Right ventricle myocardium superior (tissue), 1 donor: ENCODE data around the gene SPATA22. TPM values are rescaled to one million over a fixed set of nuclear protein-coding genes. Genes with fewer than 3 reads are reported as not detected.
"Not testable (repeated sequence)": the region's sequence is repeated elsewhere in the genome, so short reads cannot be mapped to it uniquely, and the experiment has no call there.

Experiments used
- ATAC-seq: fragments of 200-7000 bp; cut with Tn5 transposase; one replicate; pipeline ENCODE4 v1.9.1; 2020; ENCODE audit warnings: mild to moderate bottlenecking; ENCODE audit not compliant: poor library complexity
- DNase-seq: peaks from one replicate; pipeline ENCODE4 v3.0.0-alpha.2; 2020
- intact Hi-C: fragments of 100-400 bp; cut with DNase I; formaldehyde crosslinking; loops from one replicate; pipeline ENCODE4 v1.11.2; 2022
- long read RNA-seq: library from polyadenylated mRNA; unstranded; transcript quantifications from one replicate; pipeline ENCODE4 v2.0.0, GENCODE V29; 2021
- total RNA-seq: library from RNA; stranded (reverse); fragmentation: NEBNext Ultra II Directional; extraction: Animal tissue kit (Norgen Biotek cat#: 25700); gene quantifications from one replicate; pipeline ENCODE4 v1.2.1, GENCODE V29; 2021
- donor health status: DM: no; HTN: yes; CAD: no; lungs with severe emphysema.

Gene SPATA22
- 0.51 TPM for total RNA-seq
- long read RNA-seq, result 0 reads

DNA sequence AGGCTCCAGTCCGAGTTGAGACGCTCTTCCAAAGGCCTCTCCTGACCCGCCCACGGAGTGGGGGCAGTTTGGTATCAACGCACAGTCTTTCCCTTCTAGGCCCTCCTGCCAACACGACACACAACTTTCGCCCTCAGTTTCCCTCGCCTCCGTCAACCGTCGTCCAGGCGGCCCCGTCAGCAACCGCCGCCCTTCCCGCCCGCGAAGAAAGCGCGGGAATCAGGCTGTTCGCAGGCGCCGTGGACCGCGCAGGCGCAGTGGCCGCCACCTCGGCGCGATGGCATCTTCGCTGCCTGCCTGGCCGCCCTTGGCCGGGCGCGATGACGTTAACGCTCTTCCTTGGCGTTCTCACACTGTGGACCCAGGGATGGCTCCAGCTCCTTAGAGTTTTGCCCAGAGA is at the start of gene SPATA22:
Gene SPATA22, minus strand, starts transcription at position 221 of the 400 bp plus-strand sequence. CDS start 2,494 bp downstream, outside the sequence.
- intact Hi-C loops, result no loop called here
- DNase-seq, result no peak
- ATAC-seq, result no peak

DNA sequence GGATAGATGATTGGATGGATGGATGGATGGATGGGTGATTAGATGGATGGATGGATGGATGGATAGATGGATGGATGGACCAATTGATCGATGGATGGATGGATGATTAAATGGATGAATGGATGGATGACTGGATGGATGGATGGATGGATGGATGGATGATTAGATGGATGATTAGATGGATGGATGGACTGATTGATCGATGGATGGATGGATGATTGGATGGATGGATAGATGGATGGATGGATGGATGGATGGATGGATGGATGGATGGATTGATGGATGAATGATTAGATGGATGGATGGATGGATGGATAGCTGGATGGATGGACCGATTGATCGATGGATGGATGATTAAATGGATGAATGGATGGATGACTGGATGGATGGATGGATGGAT is 47.9 kb upstream of the SPATA22 start:
- intact Hi-C loops, DNase-seq, ATAC-seq: not testable (repeated sequence)

GRCh38 chr17:3514873-3515272 is 43.3 kb upstream of the SPATA22 start:
- ATAC-seq, result no peak
- no peak for DNase-seq
- intact Hi-C loops, result no loop called here

DNA sequence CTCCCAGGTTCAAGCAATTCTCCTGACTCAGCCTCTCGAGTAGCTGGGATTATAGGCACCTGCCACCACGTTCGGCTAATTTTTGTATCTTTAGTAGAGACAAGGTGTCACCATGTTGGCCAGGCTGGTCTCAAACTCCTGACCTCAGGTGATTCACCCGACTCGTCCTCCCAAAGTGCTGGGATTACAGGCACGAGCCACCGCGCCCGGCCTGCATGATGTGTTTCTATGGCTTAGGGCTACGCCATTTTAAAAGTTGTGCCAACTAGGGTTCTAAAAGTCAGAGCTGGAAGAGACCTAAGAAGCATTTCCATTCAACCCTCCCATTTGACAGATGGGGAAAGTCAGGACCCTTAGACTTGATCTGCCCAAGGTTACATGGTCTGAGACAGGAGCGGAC is 42.5 kb upstream of the SPATA22 start:
- intact Hi-C loops, ATAC-seq, DNase-seq: not testable (repeated sequence)

DNA sequence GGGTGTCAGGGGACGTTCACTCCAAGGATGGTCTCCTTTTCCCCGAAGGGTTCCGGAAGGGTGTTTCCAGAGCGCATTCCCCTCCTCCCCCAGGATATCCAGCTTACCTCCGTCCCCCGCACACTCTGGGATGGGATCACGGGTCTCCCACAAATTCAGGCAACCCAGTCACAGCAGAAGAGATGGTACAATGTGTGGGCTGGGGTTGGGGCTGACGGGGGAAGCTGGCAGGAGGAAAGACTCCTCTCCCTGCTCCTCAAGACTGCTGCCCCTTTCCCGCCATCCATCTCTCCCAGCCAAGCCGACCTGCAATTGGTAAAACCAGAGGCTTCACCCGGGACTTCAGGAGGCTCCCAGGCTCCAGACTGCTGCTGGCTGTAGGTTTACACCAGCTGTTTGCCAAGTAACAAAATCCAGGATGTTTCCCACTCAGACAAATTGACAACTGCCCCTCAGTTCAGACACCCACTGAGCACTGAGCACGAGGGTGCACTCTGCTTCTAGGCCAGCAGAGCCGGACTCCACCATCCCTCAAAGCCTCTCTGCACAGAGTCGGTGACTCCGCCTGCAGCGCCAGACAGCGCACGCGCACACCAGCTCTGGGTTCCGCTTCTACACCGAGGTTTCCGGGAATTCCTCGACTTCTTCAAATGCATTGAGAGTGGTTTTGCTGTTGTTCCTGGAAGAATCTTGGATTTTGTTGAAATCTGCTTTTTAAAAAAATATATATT is 41.9 kb upstream of the SPATA22 start:
- ATAC-seq, result peak; percentile 19
- no peak for DNase-seq
- intact Hi-C loops, result no loop called here

DNA sequence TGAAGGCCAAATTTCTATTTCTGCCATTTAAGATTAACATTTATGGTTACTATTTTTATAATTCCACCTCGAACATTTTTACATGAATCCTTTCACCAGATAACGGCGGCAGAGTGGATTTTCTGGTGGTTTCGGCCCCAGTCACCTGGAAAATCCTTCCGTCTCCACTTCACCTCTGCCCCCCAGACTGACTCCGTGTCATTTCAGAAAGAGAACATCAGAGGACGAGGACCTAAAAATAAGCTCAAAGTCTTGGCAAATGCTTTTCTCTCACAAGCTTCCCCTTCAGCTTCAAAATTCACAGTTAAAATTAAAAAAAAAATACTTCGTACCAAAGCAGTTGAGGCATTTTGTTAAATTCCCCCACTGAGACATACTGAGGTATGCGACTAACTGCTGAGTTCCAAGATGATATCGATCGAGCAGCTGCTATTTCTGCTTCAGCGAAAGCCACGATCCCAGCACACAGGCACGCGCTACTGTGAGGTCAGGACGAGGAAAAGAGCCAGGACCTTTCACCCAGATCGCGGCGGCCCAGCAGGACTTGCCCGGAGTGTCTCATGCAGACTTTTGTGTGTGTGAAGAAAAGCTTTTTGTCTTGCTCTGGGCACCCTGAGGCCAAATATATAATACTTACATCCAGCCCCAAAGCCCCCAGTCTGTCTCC is 41.0 kb upstream of the SPATA22 start:
- peak; percentile 97 for ATAC-seq

DNA sequence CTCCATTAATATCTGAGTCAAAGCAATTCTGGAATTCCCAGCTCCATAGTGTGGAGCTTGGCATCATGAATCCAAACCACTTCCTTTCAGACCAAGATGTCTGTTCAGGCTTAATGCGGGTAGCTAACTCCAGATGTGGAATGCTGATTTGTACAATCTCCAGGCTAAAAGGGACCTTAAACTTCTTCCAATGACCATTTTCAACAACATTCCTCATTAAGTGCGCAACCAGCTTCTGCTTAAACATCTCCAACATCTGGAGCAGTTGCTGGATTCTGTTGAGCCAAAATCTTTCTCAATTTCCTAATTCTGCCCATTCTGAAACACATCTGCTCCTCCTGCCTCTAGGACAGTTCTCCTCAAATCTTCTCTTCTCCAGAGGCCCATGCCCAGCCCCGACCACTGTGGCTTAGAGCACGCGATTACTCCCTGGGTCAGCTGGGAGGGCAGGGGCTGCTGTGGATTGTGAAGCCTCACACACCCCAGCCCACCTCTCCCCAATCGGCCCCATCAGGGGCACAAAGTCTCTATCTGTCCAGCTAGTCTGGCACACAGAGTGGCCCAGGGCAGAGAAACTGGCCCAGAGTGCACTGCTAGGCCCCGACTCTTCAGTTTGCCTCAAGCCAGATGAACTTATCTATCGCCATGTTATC is 40.4 kb upstream of the SPATA22 start:
- DNase-seq (no peak), ATAC-seq (peak; percentile 47)
- intact Hi-C loops, result no loop called here

More for the DNA sequence above, 41.0 kb upstream of the SPATA22 start:
- DNase-seq, result peak; percentile 89
- intact Hi-C loops, result no loop called here

GRCh38 chr17:3510090-3510489 is 38.5 kb upstream of the SPATA22 start:
- intact Hi-C loops, result no loop called here
- ATAC-seq, result no peak
- no peak for DNase-seq

DNA sequence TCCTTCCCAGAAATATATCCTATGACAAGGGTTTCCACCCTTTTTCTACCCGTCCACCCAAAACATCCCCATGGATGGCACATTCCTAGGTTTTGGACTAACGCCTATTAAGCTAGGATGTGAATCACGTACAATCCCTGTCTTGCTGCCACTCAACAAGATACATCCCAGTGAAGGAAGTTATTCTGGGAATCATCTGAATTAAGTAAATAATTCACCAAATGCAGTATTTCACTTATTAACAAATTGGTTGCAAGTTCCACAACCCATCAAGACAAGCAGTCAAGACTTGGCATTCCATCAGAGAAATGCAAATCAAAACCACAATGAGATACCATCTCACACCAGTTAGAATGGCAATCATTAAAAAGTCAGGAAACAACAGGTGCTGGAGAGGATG is 36.2 kb upstream of the SPATA22 start:
- DNase-seq (no peak), ATAC-seq (no peak)
- intact Hi-C loops, result no loop called here

DNA sequence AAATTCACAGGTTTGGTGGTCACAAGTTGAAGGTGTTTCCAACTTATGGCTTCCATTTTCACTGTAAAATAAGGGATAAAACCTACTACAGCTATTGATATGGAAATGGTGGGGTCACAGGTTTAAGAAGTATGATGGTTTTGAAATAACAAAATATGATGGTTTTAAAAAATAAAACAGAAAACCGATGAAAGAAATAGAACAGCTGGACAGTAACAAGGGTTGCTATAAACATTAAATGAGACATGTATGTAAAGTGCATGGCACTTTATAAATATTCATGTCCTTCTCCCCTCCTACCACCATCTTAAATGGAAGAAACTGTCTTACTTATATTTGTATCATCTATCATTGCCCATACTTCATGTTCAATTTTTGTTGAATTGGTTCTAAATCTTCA is 35.5 kb upstream of the SPATA22 start:
- intact Hi-C loops, result no loop called here
- ATAC-seq (no peak), DNase-seq (no peak)

DNA sequence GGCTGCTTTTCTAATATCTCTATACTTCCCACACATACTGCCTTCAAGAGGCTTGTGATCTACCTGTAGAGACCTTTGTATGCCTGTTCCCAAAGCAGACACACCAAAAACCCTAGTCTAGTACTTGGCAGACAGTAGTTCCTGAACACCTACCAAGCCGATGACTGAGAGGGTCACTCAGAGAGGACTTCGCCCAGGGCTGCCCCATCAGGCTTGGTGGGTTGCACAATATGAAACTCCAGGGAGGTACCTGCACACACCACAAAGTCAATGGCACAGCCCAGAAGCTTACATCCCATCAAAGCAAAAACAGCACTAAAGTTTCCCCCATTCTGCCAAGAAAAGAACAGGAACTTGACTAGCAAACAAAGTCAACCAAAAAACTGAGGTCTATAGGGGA is 34.4 kb upstream of the SPATA22 start:
- DNase-seq (no peak), ATAC-seq (no peak)
- intact Hi-C loops, result no loop called here

DNA sequence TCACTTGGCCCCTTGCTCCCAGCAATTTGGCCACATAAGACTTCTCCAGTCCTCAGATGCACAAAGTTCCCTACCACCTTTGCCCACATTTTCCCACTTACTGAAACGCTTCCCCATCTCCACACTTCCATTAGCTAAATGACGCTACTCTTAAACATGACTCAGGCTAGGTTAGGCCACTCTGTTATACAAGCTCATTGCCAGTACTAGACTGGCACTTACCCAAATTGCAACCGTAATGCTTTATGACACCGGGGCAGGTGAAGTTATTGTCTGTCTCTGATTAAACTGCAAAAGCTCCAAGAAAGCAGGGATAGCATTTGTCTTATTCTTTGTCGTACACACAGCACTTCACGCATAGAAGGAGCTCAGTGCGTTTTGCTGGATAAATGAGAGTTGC is 33.4 kb upstream of the SPATA22 start:
- no peak for ATAC-seq
- intact Hi-C loops, result no loop called here
- DNase-seq, result no peak

- no peak for DNase-seq
- intact Hi-C loops, result no loop called here
These were observed 31.7 kb upstream of the SPATA22 start for GRCh38 chr17:3503285-3503684.

GRCh38 chr17:3502466-3502865 is 30.8 kb upstream of the SPATA22 start:
- intact Hi-C loops, result no loop called here
- DNase-seq, result no peak
- no peak for ATAC-seq

More at GRCh38 chr17:3503285-3503684, 31.7 kb upstream of the SPATA22 start:
- ATAC-seq, result no peak

- DNase-seq (no peak), ATAC-seq (no peak)
- intact Hi-C loops, result no loop called here
These were observed 29.7 kb upstream of the SPATA22 start for GRCh38 chr17:3501344-3501743.

- ATAC-seq, result no peak
- no peak for DNase-seq
- intact Hi-C loops, result no loop called here
These were observed 25.5 kb upstream of the SPATA22 start for GRCh38 chr17:3497101-3497500.

DNA sequence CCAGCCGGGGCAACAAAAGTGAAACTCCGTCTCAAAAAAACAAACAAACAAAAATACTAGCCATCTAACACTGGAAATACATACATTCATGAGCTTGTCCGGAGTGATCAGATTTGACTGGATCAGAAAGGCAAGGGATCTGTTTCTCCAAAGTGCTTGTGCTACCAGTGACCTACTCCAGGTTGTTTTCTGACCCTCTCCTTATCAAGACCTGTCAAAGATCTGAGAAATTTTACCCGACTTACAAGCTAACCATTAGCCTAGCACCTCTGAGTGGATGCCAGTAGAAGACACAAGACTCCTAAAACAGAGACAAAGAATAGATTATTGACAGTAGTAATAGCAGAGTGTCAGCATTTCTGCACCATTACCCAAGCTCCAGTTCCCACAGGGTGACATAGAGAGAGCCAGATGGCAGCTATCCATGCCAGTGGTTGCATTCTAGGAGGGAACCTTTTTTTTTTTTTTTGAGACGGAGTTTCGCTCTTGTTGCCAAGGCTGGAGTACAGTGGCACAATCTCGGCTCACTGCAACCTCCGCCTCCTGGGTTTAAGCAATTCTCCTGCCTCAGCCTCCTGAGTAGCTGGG is 14.0 kb upstream of the SPATA22 start:
- intact Hi-C loops, result no loop called here
- ATAC-seq (no peak), DNase-seq (no peak)

DNA sequence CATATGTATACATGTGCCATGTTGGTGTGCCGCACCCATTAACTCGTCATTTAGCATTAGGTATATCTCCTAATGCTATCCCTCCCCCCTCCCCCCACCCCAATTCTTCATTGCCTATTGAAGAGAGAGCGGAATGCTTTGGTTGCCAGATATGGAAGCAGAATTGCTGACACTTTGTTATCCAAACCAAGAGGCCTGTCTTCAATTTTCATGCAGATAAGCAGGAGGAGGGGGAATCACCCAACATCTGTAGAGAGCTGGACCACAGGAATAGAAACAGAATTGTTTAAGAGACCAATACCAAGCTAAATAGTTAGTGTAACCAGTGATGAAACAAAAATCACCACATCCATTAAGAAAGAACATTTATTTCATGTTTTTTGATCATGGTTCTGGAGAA is 11.2 kb upstream of the SPATA22 start:
- intact Hi-C loops, result no loop called here
- ATAC-seq, result no peak
- no peak for DNase-seq

DNA sequence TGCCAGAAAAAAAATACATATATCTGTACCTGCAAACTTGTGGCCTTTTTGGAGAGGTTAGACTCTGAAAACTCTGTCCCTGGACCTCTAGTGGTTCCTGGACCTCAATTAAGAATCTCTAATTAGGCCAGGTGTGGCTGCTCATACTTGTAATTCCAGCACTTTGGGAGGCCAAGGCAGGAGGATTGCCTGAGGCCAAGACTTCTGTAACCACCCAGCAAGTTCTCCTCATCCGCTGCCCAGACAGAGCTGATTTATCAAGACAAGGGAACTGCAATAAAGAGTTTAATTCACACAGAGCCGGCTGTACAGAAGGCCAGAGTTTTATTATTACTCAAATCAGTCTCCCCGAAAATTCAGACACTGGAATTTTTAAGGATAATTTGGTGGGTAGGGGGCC is 8.4 kb upstream of the SPATA22 start:
- intact Hi-C loops, result no loop called here
- ATAC-seq (no peak), DNase-seq (no peak)
